T-helper 9 cell (primary cell): ENCODE measurements around the gene SCARF2.
"Not testable (repeated sequence)": the region's sequence is repeated elsewhere in the genome, so short reads cannot be mapped to it uniquely, and the experiment has no call there.

ENCODE experiments used
- DNase-seq: peaks from one replicate; pipeline ENCODE4 v3.0.0-alpha.2; 2020

Gene SCARF2

DNA sequence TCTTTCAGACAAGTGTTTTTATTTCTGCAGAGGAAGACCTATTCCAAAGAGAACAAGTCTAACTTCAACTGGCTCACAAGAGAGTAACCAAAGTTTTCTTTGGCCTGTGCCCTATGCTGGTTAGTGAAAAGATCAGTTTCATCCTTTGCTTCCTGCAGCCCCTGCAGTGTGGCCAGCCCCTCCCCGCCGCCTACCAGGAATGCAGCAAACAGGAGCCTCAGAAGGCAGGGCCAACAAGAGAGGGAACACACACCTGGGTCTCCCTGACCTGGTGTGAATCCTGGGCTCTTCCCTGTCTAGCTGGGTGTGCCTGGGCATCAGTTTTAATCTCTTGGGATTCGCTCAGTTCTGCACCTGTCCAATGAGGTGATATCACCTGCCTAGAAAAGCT, 21.5 kb upstream of the SCARF2 start:
- no peak for DNase-seq

DNA sequence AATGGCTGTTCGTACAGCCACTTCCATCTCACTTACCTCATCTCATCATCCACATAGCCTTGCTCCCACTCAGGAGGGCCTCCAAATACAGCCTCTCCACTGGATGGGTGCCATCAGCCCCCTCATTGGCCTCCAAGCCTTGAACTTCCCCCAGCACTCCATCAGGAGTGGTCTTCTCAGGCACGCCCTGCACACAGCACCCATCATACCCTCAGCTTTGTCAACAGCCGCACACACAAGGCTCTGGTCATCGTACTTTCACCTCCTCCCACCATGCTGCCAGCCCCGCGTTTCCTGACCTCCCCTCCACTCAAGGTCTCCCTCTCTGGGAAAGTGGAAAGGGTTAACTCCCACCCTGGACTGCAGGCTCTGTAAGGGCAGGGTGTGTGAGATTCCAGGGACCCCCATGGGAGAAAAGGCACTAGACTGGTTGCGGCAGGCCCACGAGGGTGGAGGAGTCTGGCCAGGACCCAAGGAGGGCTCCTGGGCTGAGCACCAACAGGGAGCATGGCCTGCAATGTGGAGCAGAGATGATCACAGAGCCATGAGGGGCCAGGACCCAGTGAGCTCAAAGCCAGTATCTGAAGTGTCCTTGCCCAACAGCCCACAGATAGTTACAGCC, 21.0 kb upstream of the SCARF2 start:
- no peak for DNase-seq

DNA sequence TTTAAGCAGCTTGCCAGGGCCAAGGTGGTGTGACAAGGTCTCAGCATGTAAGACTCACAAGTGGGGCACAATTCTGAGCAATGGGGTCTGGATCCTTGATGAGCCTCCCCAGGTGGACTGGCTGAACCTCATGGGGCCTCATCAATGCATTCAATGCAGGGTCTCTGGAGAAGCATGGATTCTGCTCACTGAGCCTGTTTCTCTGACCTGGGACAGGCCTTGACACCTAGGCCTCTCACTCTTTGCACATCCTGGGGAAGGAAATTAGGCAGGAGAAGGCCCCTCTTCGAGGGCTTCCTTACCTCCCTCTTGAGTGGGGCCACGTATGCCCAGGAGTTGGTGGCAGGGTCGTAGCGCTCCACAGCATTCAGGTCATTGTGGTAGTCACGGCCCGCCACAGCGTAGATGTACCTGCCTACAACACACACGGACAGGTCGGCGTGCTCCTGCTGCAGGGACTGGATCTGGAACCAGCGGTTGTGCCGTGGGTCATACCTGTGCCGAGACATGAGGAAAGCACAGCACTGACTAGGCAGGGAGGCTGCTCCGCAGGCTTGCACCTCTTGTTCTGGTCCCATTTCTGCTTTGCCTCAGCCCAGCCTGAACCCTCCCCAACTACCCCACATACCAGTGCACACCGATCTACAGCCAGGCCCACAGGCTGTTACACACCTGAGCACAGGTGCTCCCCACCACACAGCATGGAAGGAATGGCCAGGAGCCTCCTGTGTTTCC, 20.0 kb upstream of the SCARF2 start:
- DNase-seq = no peak

DNA sequence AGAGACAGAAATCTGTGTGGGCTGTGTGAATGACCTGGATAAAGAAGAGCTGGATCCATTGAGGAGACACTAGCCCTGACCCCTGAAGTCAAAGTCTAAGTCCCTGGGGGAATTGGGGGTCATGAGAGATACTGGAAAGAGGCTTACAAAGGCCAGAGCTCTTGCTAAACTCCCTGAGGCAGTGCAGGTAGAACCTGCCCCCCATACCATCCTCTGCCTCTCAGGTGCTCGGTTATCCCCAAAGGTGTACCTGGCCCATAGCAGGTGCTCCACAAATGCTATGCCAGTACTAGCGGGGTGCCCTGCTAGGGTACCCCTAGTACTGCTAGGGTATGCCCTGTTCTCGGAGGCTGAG, 19.1 kb upstream of the SCARF2 start:
- DNase-seq = no peak

DNA sequence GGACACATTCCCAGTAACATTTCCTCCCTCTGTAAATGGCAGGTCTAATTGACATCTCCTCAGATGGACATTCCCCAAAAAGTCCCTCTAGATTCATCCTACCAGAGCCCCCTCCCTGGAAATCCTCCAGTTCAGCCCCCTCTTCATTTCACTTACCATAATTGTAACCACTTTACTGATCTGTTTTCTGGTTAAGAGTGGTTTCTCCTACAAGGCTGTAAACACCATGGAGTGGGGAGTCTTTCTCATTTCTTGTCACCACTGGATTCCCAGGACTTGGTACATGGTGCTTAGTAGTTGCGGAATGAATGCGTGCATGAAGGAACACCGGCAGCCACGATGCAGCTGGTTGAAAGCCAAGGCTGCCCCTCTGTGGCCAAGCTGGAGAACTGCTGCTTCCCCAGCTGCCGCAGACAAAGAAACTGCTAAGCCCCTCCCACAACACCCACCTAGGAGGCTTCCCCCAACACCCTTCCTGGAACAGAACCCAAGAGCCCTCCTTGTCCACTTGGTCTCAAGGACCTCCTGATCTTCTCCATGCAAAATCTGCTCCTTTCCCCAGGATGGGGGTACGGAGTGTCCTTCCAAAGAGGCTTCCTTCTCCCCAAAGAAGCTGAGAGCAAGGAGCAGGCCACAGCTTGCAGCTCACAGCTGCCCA, 18.6 kb upstream of the SCARF2 start:
- peak; percentile 59 for DNase-seq

DNA sequence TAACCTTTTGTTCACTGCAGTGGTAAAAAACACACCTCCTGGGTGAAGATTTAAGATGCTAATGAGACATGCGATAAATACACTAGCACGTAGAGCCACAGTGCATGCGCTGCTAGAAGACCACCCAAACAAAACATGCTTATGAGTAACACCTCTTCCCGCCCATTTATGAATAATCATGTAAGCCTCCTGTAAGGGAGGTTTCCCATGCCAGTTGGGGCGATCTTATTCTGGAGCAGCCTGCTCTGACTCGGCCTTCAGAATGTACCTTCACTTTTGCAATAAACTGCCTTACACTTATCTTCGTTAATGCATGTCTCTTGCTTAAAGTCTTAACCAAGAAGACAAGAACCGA, 18.1 kb upstream of the SCARF2 start:
- no peak for DNase-seq

DNA sequence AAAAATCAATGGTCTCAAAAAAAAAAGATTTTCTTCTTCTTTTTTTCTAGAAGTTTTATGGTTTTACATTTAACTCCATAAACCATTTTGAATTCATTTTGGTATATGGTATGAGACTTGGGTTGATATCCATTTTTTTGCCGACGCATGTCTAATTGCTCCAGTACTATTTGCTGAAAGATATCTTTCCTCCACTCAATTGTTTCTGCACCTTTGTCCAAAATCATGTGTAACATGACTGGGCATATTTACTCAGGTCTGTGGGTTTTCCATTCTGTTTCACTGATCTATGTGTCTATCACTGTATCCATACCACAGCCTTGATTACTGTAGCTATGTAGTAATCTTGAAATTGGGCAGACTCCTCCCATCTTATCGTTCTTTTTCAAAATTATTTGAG, 15.6 kb upstream of the SCARF2 start:
- no peak for DNase-seq

DNA sequence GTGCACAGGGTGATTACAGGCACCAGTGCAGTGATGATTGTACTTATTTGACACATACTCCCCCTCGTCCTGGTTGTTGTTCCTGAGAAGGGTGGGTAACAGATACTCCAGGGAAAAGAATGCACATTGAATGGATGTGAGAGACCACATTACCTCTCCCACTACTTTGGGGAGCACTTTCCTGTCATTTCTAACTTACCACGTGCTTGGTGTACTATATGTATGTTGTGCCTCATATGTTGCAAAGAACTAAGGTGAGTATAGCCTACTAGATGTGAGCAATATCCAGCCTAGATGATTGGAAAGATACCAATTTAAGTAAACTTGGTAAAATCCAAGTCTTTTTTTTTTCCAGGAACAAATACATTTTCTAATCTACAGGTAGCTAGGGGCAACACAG, 14.3 kb upstream of the SCARF2 start:
- no peak for DNase-seq

DNA sequence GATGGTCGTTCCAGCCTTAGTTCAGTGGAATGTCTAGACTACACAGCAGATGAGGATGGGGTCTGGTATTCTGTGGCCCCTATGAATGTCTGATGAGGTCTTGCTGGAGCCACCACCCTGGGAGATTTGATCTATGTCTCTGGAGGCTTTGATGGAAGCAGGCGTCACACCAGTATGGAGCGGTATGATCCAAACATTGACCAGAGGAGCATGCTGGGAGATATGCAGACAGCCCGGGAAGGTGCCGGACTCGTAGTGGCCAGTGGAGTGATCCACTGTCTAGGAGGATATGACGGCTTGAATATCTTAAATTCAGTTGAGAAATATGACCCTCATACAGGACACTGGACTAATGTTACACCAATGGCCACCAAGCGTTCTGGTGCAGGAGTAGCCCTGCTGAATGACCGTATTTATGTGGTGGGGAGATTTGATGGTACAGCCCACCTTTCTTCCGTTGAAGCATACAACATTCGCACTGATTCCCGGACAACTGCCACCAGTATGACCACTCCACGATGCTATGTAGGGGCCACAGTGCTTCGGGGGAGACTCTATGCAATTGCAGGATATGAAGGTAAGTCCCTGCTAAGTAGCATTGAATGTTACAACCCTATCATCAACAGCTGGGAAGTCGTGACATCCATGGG, 13.6 kb upstream of the SCARF2 start:
- DNase-seq = not testable (repeated sequence)

DNA sequence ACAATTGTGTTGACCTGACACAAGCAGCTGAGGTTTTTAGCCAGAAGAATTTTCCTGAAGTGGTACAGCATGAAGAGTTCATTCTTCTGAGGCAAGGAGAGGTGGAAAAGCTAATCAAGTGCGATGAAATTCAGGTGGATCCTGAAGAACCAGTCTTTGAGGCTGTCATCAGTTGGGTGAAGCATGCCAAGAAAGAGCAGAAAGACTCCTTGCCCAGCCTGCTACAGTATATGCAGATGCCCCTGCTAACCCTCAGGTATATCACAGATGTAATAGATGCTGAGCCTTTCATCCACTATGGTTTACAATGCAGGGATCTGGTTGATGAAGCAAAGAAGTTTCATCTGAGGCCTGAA, 12.9 kb upstream of the SCARF2 start:
- no peak for DNase-seq

DNA sequence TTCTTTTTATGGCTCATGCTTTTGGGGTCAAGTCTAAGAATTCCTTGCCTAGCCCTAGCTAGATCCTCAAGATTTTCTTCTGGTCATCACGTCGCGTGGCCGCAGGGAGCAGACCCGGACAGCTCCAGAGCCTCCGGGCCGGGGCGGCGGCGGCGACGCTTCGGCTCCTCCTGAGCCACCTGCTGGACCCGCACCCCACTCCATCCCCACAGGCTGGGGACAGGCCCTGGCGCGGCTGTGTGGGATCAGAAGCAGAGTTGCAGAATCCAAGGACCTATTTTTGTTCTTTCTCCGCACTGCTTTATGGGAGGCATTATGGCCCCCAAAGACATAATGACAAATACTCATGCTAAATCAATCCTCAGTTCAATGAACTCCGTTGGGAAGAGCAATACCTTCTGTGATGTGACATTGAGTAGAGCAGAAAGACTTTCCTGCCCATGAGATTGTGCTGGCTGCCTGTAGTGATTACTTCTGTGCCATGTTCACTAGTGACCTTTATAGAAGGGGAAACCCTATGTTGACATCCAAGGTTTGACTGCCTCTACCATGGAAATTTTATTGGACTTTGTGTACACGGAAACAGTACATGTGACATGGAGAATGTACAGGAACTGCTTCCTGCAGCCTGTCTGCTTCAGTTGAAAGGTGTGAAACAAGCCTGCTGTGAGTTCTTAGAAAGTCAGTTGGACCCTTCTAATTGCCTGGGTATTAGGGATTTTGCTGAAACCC, 12.4 kb upstream of the SCARF2 start:
- DNase-seq = no peak

DNA sequence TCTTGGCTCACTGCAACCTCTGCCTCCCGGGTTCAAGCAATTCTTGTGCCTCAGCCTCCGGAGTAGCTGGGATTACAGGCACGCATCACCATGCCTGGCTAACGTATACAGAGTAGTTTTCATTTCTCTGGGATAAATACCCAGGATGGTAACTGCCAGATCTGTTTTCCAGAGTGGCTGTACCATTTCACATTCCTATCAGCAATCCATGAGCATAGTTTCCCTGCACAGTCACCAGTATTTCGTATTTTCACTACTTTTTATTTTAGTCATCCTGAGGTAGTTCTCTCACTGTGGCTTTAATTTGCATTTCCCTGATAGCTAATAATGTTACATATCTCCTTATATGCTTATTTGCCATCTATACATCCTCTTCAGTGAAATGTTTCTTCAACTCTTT, 11.0 kb upstream of the SCARF2 start:
- no peak for DNase-seq

DNA sequence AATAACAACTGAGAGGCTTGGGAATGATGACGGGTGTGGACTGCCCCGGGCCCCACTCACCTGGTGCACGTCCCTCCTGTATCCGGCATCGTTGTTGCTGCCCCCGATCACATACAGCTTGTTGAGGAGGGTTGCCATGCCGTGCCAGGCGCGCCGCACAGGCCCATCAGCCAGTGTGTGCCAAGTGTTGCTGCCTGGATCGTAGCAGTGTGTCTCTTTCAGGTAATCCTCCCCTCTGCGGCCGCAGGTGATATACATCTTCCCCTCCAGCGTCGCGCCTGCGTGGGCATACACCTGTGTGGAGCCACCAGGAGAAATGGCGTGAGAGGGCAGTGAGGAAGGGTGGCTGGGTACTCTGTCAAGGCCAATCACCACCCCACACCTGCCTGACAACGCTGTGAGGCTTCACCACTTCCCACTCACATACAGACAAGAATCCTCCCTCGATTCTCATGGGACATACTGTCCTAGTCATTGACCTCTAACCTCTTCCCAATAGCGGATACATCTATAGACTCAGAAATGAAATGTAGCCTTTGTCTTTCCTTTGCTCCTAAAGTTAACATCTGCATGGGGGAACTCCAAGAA, 8.9 kb upstream of the SCARF2 start:
- no peak for DNase-seq

DNA sequence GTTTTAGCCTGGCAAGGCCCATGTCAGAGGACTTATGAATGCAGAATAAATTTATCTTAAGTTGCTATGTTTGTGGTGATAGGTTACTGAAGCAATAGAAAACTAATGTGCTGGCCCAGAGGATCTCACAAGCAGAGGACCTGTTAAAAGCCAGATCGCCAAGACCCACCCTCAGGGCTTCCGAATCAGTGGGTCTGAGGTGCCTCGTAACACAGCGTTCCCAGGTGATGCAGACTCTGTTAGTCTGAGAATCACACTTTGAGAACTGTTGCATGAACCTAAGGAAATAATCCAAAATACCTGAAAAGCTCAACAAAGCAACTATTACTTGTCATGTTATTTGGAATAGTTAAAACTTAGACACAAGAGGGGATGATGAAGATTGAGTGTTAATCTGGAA, 6.7 kb upstream of the SCARF2 start:
- no peak for DNase-seq

DNA sequence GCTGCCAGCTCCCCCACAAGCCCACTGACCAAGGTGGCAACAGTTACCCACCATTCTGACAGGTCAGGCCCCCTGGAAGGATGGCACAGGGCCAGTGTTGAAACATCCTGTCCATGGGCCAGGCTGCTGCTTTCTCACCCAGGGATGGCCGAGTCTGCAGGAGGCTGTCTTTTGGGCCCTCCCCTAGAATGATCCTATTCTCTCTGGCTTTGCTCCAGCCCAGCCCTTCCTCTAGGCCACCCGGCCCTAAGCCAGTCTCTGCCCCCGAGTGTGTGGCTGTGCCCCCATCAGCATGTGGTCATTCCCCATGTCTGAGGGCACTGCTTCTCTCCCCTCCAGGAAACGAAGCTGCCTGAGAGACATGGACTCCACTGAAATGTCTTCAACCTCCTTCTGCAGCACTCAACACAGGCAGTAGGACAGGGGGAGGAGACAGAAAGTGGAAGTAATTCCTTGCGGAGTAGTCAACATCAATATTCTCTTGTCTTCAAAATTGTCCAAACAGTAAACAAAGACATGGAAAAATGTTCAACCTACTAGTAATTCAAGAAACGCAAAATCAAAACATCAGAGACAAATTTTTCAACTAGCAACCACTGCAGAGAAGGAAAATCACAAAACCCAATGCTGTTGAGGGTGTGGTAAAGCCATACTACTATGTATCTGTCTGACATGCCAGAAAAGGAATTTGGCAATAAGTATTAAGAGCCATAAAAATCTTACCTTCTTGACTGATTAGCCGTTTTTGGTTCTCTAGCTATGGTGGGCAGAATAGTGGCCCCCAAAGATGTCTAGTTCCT, 5.1 kb upstream of the SCARF2 start:
- no peak for DNase-seq

DNA sequence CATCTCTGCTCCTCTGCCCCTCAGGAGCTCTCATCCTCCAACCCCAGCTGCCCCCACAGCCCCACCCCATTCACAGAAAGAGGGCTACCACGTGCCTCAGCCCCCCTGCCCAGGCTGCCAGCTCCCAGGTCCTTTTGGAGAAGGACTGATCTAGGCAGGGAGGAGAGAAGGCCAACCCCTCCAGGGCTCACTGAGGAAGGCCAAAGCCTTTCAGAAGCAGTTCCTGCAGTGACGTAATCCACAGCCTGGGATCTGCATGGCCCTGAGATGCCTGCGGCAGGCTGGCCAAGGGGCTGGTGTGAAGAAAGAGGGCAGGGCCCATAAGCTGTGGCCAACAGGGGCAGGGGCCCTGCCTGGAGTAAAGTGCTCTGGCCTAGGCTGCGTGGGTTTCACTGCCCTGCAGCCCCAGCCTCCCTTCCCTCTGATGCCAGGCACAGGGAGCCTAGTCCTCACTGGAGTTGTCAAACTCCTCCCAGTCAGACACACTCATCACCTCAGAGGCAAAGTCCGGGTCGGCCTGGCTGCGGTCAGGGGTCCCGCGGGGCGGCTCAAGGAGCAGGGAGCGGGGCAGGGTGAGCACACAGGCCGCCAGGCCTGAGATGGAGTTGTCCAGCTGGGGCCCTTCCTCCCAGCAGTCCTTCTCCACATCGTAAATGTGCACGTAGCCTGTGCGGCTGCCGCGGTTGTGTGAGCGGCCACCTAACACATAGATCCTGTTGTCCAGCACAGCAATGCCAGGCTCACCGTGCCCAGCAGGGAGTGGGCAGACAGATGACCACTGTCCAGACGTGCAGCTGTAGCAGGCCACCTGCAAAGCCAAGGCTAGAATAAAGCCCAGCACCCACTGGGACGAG, 4.2 kb upstream of the SCARF2 start:
- no peak for DNase-seq

DNA sequence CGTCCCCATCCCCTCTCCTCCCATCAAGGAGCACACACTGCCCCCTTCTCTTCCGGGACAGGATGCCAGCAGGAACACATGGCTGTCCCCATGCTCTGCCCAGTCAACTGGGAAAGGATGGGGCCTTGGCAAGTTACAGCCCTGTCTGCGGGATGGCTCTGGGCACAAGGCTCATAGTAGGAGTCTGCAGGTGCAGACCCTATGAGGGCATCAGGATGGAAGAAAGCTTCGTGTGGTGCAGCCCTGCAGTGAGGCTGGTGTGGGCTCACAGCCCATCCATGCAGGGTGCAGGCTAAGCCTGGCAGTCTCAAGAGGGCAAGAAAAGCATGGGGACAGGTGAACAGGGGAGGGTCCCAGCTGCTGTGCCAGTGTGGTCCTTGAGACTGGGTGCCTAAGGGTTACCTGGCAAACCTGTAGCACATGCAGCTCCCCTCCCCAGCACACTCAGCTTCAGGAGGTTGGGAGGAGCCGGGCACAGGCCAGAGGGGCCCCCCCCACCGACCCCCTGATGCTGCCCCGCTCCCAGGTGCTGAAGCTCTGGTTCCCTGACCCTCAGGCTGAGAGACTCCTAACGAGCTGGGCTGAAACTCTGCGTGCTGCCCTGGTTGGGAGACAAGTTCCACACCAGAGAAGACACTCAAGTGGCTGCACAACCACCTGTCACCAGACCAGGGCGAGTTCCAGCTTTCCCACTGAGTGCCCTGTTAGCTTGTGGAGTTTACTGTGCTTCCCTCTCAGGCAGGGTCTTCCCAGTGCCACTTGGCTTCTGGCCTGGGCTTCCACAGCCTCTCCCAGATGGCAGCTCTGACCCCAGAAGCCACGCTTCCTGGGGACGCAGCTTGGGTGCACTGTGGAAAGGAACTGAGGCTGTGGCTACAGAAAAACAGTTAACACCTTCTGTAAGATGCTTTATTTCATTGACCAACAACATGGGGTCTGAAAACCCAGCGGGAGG, 3.3 kb upstream of the SCARF2 start:
- no peak for DNase-seq

DNA sequence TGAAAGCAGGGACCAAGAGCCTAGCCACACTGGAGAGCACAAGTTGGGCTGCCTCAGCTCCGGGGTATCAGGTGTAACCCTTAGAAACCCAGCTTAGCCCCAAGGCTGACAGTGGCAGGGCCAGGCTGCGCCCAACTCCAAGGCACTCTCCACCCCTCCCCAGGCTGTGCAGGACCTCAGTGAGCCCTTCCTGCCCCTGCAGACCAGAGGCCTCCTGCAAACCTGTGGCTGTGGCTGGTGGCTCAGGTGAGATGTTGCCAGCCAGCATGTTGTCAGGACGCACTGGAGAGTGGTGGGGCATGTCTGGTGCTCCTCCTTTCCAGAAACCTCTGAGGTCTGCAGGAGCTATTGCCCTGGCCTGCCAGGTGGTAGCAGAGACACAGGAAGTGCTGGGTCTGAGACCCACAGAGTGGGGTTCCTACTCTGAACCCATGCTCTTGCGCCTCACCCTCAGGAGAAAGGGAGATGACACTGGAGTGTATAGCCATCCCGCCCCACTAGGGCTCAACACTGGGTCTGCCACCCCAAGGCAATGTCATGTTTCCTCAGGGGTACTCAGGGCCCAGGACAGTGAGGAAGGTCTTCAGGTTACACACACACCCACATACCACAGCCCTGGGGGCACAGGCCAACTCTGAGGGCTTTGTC, 2.4 kb upstream of the SCARF2 start:
- DNase-seq = no peak

DNA sequence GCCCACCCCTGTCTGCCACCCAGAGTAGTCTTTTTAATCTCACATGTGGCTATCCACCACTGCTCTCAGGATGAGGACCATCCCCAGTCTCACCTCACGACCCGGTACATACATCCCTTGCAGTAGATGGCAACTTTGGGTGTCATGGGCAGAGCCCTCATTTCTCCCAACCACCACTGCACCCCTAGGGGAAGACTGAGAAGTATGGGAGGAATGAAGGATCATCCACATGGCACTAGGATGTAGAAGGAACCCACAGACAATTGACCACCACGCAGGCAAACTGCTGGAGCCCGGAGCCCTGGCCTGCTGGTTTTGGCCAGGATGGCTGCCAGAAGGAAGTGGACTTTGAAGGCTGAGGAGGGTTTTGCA, 1.9 kb upstream of the SCARF2 start:
- no peak for DNase-seq
